HEK293 (cell line): Measurements from ENCODE around the gene FRMD5.

ENCODE experiments used
- ATF2 ChIP-seq: fragments of 450-650 bp; formaldehyde crosslinking; IDR thresholded peaks from 2 replicates; pipeline ENCODE4 v1.5.1; 2016; ENCODE audit warnings: missing biosample characterization, missing genetic modification characterization, low read depth
- BCL11A ChIP-seq: fragments of 450-650 bp; formaldehyde crosslinking; IDR thresholded peaks from 2 replicates; pipeline ENCODE4 v1.5.1; 2016; ENCODE audit warnings: low read depth, missing biosample characterization, missing genetic modification characterization
- CTCF ChIP-seq: fragments of 450-650 bp; formaldehyde crosslinking; IDR thresholded peaks from 2 replicates; pipeline ENCODE4 v1.5.1; 2016; ENCODE audit warnings: missing biosample characterization, missing genetic modification characterization
- GLIS2 ChIP-seq: fragments of 450-650 bp; formaldehyde crosslinking; IDR thresholded peaks from 2 replicates; pipeline ENCODE4 v1.5.1; 2016; ENCODE audit warnings: missing biosample characterization, missing genetic modification characterization
- OVOL3 ChIP-seq: fragments of 450-650 bp; formaldehyde crosslinking; IDR thresholded peaks from 2 replicates; pipeline ENCODE4 v1.5.1; 2016; ENCODE audit warnings: missing biosample characterization, missing genetic modification characterization
- PBX3 ChIP-seq: sonication (generic); formaldehyde crosslinking; IDR thresholded peaks from 2 replicates; pipeline ENCODE4 v1.8.1; 2022; ENCODE audit warnings: mild to moderate bottlenecking, moderate library complexity, missing genetic modification reagents
- PRDM1 ChIP-seq: fragments of 450-650 bp; formaldehyde crosslinking; IDR thresholded peaks from 2 replicates; pipeline ENCODE4; 2016; ENCODE audit warnings: missing biosample characterization, missing genetic modification characterization
- REST ChIP-seq: fragments of 450-650 bp; formaldehyde crosslinking; IDR thresholded peaks from 2 replicates; pipeline ENCODE4 v1.5.1; 2016; ENCODE audit warnings: missing biosample characterization, missing genetic modification characterization
- ZBTB17 ChIP-seq: fragments of 450-650 bp; formaldehyde crosslinking; IDR thresholded peaks from 2 replicates; pipeline ENCODE4 v1.5.1; 2016; ENCODE audit warnings: missing biosample characterization, missing genetic modification characterization
- ZNF274 ChIP-seq, 2 experiments: fragments of 200-500 bp in 1 of 2; fragments of 450-650 bp in 1 of 2; sonication (Bioruptor generic) in 1 of 2; formaldehyde crosslinking in 1 of 2; IDR thresholded peaks; 2 replicates each; pipeline versions ENCODE4 v1.5.1 to v1.6.1; 2014 to 2016; ENCODE audit warnings: borderline replicate concordance in 1 of 2, inconsistent platforms in 1 of 2, low read length in 1 of 2, missing biosample characterization in 1 of 2, missing genetic modification characterization in 1 of 2
- ZNF423 ChIP-seq: fragments of 450-650 bp; formaldehyde crosslinking; IDR thresholded peaks from 2 replicates; pipeline ENCODE4 v1.5.1; 2016; ENCODE audit warnings: missing biosample characterization, missing genetic modification characterization
- ZNF660 ChIP-seq: fragments of 450-650 bp; IDR thresholded peaks from 2 replicates; pipeline ENCODE4 v1.5.1; 2018; ENCODE audit warnings: missing biosample characterization, mild to moderate bottlenecking, missing genetic modification characterization
- ZNF768 ChIP-seq: fragments of 450-650 bp; formaldehyde crosslinking; IDR thresholded peaks from 2 replicates; pipeline ENCODE4 v1.5.1; 2018; ENCODE audit warnings: missing biosample characterization, mild to moderate bottlenecking, missing genetic modification characterization

- no peak for TF ChIP-seq CTCF (tag by site-specific recombination)
- no peak for TF ChIP-seq ZNF768
- TF ChIP-seq PRDM1 (tag by site-specific recombination): no peak
- no peak for TF ChIP-seq ATF2
- TF ChIP-seq REST (tag by site-specific recombination): no peak
- no peak for TF ChIP-seq ZBTB17 (tag by site-specific recombination)
- no peak for TF ChIP-seq ZNF274 (IDR thresholded peaks at IDR 0.05; ENCODE audit: low read length)
- no peak for TF ChIP-seq ZNF274 (tag by site-specific recombination; IDR thresholded peaks at IDR 0.05; ENCODE audit: borderline replicate concordance)
- no peak for TF ChIP-seq ZNF423
- TF ChIP-seq ZNF660 (tag by site-specific recombination): no peak
- TF ChIP-seq BCL11A (tag by site-specific recombination): no peak
- no peak for TF ChIP-seq OVOL3 (tag by site-specific recombination)
- no peak for TF ChIP-seq GLIS2
- TF ChIP-seq PBX3: no peak
Measured at GRCh38 chr15:44129911-44130310, 65.2 kb downstream of the FRMD5 start.
